ENCODE data around the gene CNTN4. TPM values are rescaled to one million over a fixed set of nuclear protein-coding genes. Genes with fewer than 3 reads are reported as not detected.

CNTN4 gene
- total RNA-seq, 1 experiment from 2014 or later = 2.9 TPM

- CTCF ChIA-PET = no interaction called here
- intact Hi-C loops (cut with micrococcal nuclease; ENCODE audit: unreplicated experiment) = no loop called here
- Mint-ChIP-seq H3K36me3 (ENCODE audit: insufficient read depth, unreplicated experiment) (no peaks in the 10 kb centered on the region), H3K27me3 (ENCODE audit: unreplicated experiment) (no peaks in the 10 kb centered on the region), H3K4me1 (ENCODE audit: low read depth, unreplicated experiment) (no peaks in the 10 kb centered on the region), H3K27ac (ENCODE audit: unreplicated experiment) (no peak overlapping the region), H3K9me3 (ENCODE audit: low read depth, unreplicated experiment) (peaks cover 10% of the 10 kb centered on the region), H3K4me3 (ENCODE audit: low read depth, unreplicated experiment) (no peak overlapping the region)
- TF ChIP-seq, protein P1, sequence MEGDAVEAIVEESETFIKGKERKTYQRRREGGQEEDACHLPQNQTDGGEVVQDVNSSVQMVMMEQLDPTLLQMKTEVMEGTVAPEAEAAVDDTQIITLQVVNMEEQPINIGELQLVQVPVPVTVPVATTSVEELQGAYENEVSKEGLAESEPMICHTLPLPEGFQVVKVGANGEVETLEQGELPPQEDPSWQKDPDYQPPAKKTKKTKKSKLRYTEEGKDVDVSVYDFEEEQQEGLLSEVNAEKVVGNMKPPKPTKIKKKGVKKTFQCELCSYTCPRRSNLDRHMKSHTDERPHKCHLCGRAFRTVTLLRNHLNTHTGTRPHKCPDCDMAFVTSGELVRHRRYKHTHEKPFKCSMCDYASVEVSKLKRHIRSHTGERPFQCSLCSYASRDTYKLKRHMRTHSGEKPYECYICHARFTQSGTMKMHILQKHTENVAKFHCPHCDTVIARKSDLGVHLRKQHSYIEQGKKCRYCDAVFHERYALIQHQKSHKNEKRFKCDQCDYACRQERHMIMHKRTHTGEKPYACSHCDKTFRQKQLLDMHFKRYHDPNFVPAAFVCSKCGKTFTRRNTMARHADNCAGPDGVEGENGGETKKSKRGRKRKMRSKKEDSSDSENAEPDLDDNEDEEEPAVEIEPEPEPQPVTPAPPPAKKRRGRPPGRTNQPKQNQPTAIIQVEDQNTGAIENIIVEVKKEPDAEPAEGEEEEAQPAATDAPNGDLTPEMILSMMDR (IDR thresholded peaks at IDR 0.05; ENCODE audit: unreplicated experiment) = no peak
- DNase-seq = no peak
- BruUV-seq (replicated peaks) = no TSS peak
These were observed 578.8 kb downstream of the CNTN4 start for GRCh38 chr3:2677501-2677900.

DNA sequence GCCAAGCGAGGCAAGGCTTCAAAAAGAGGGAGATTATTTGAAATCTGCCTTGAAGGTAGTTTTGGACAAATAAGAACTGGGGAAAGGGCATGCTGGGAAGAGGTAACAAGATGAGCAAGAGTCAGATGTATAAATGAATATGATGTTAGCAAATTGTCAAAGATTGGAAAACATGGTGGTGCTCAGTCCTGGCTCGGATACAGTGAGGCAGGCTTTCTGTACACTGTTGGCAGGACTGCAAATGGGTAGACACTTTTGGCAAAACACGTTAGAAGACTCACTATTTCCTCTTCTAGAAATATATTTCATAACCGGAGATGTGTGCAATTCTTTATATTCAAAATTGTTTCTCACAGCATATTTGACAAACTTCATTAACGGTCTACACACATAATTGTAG lies 581.6 kb downstream of the CNTN4 start:
- H3K4me1 Mint-ChIP-seq (ENCODE audit: low read depth, unreplicated experiment) = no peaks in the 10 kb centered on the region
- H3K4me3 Mint-ChIP-seq (ENCODE audit: low read depth, unreplicated experiment) = no peak overlapping the region
- CTCF ChIA-PET = no interaction called here
- no peak overlapping the region for H3K27ac Mint-ChIP-seq (ENCODE audit: unreplicated experiment)
- no TSS peak for BruUV-seq (replicated peaks)
- intact Hi-C loops (cut with micrococcal nuclease; ENCODE audit: unreplicated experiment) = no loop called here
- TF ChIP-seq, protein P1 (IDR thresholded peaks at IDR 0.05; ENCODE audit: unreplicated experiment) = no peak
- no peak for DNase-seq
- H3K36me3 Mint-ChIP-seq (ENCODE audit: insufficient read depth, unreplicated experiment) = no peaks in the 10 kb centered on the region
- H3K9me3 Mint-ChIP-seq (ENCODE audit: low read depth, unreplicated experiment) = peaks cover 5% of the 10 kb centered on the region
- H3K27me3 Mint-ChIP-seq (ENCODE audit: unreplicated experiment) = no peaks in the 10 kb centered on the region

- H3K27ac Mint-ChIP-seq (ENCODE audit: unreplicated experiment) = no peak overlapping the region
- no peaks in the 10 kb centered on the region for H3K27me3 Mint-ChIP-seq (ENCODE audit: unreplicated experiment)
- H3K9me3 Mint-ChIP-seq (ENCODE audit: low read depth, unreplicated experiment) = peaks cover 2% of the 10 kb centered on the region
- BruUV-seq (replicated peaks) = no TSS peak
- no peak for DNase-seq
- intact Hi-C loops (cut with micrococcal nuclease; ENCODE audit: unreplicated experiment) = no loop called here
- H3K4me3 Mint-ChIP-seq (ENCODE audit: low read depth, unreplicated experiment) = no peak overlapping the region
- no peaks in the 10 kb centered on the region for H3K4me1 Mint-ChIP-seq (ENCODE audit: low read depth, unreplicated experiment)
- no peaks in the 10 kb centered on the region for H3K36me3 Mint-ChIP-seq (ENCODE audit: insufficient read depth, unreplicated experiment)
- TF ChIP-seq, protein P1 (IDR thresholded peaks at IDR 0.05; ENCODE audit: unreplicated experiment) = no peak
- CTCF ChIA-PET = no interaction called here
These were observed 585.4 kb downstream of the CNTN4 start for GRCh38 chr3:2684046-2684445.

DNA sequence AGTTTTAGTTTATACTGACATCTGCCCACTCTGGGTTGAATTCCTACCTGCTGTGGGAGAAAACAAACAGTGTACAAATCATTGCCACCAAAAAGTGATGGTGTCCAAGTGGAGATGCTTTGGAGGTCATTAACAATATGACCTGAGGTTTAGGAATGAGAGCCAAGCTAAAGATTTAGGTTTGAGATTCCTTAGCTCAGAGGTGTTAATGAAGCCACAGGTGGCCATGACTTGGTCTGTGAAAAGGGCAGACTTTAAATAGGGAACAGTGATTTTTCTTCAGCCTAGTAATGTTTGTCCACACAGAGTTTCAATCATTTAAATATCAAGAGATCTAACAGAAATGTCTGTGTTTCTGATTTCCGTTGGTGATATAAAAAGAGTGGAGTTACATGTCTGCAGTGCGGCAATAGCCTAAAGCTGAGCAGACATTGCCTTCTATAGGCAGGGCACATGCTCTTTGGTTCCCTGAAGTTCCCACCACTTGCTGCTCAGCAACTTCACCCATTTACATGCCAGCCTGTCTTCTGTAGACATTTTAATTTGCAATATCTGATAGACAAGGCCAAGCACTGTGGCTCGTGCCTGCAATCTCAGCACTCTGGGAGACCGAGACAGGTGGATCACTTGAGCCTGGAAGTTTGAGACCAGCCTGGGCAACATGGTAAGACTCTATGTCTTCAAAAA lies 588.3 kb downstream of the CNTN4 start:
- BruUV-seq (replicated peaks) = no TSS peak
- Mint-ChIP-seq H3K27me3 (ENCODE audit: unreplicated experiment) (no peaks in the 10 kb centered on the region), H3K4me1 (ENCODE audit: low read depth, unreplicated experiment) (no peaks in the 10 kb centered on the region), H3K36me3 (ENCODE audit: insufficient read depth, unreplicated experiment) (no peaks in the 10 kb centered on the region), H3K9me3 (ENCODE audit: low read depth, unreplicated experiment) (no peaks in the 10 kb centered on the region), H3K27ac (ENCODE audit: unreplicated experiment) (no peak overlapping the region), H3K4me3 (ENCODE audit: low read depth, unreplicated experiment) (no peak overlapping the region)
- no peak for DNase-seq
- CTCF ChIA-PET = no interaction called here
- intact Hi-C loops (cut with micrococcal nuclease; ENCODE audit: unreplicated experiment) = no loop called here
- TF ChIP-seq, protein P1 (IDR thresholded peaks at IDR 0.05; ENCODE audit: unreplicated experiment) = no peak
